H1 (cell line): ENCODE data around the gene RPS27. TPM values are rescaled to one million over a fixed set of nuclear protein-coding genes. Genes with fewer than 3 reads are reported as not detected.

Source experiments
- CTCF ChIA-PET: fragments of 300-600 bp; sonication (Branson Sonifier 250); formaldehyde crosslinking; loops from one replicate; lab custom pipeline; 2021; ENCODE audit not compliant: partially characterized antibody; lab: Charles Lee
- POLR2A ChIA-PET: fragments of 300-600 bp; sonication (Branson Sonifier 250); formaldehyde crosslinking; loops from one replicate; lab custom pipeline; 2021; ENCODE audit warnings: inconsistent platforms; ENCODE audit not compliant: partially characterized antibody; lab: Charles Lee
- DNase-seq, 2 experiments: peaks; one replicate each; pipeline versions ENCODE4 v3.0.0 to v3.0.0-alpha.2; 2010 to 2022; ENCODE audit warnings: low spot score in 2 of 2, low read depth in 1 of 2, mixed read lengths in 1 of 2
- FAIRE-seq: peaks from 2 replicates; lab custom pipeline; 2011; peaks lifted over from hg19 to GRCh38; lab: Jason Lieb, UNC
- H2AFZ ChIP-seq: 2 replicates; pipeline ENCODE4 v1.8.1; 2012; ENCODE audit warnings: low read length, inconsistent platforms
- H2AK5ac ChIP-seq: 2 replicates; pipeline ENCODE4 v1.6.1; 2013; ENCODE audit warnings: low read depth, low read length
- H2BK120ac ChIP-seq: replicated peaks from 2 replicates; pipeline ENCODE3; 2013; ENCODE audit warnings: low read depth, low read length, inconsistent platforms
- H2BK12ac ChIP-seq: 2 replicates; pipeline ENCODE4 v1.6.1; 2013; ENCODE audit warnings: low read depth, low read length
- H2BK15ac ChIP-seq: 2 replicates; pipeline ENCODE4 v1.6.1; 2013; ENCODE audit warnings: low read length
- H2BK20ac ChIP-seq: 2 replicates; pipeline ENCODE4 v1.6.1; 2013; ENCODE audit warnings: low read length
- H2BK5ac ChIP-seq: 2 replicates; pipeline ENCODE4 v1.6.1; 2013; ENCODE audit warnings: low read depth, low read length
- H3K14ac ChIP-seq: 2 replicates; pipeline ENCODE4 v1.6.1; 2013; ENCODE audit warnings: inconsistent platforms; ENCODE audit not compliant: insufficient read length
- H3K18ac ChIP-seq: 2 replicates; pipeline ENCODE4 v1.6.1; 2013; ENCODE audit warnings: low read length; ENCODE audit errors: extremely low read depth
- H3K23ac ChIP-seq: 2 replicates; pipeline ENCODE4 v1.6.1; 2013; ENCODE audit warnings: inconsistent platforms; ENCODE audit not compliant: insufficient read length
- H3K23me2 ChIP-seq: 2 replicates; pipeline ENCODE4 v1.6.1; 2013; ENCODE audit warnings: low read depth, low read length
- H3K27ac ChIP-seq: 2 replicates; pipeline ENCODE4 v1.6.1; 2011; ENCODE audit warnings: low read depth, low read length, inconsistent platforms
- H3K27me3 ChIP-seq, 4 experiments: replicated peaks in 1 of 4; 1 replicate in 1 of 4; 2 replicates in 3 of 4; pipeline versions ENCODE4 v1.6.1 to v1.8.1; 2011 to 2013; ENCODE audit warnings: low read length in 3 of 4, mild to moderate bottlenecking in 3 of 4, inconsistent platforms in 2 of 4, mixed read lengths in 2 of 4, moderate library complexity in 1 of 4; ENCODE audit not compliant: control insufficient read depth in 3 of 4, insufficient read depth in 3 of 4; ENCODE audit errors: extremely low read depth in 1 of 4
- H3K36me3 ChIP-seq, 4 experiments: 2 replicates each; pipeline versions ENCODE4 v1.6.1 to v1.8.1; 2011 to 2013; ENCODE audit warnings: mild to moderate bottlenecking in 4 of 4, low read length in 3 of 4, moderate library complexity in 2 of 4, control low read depth in 1 of 4, inconsistent platforms in 1 of 4; ENCODE audit not compliant: insufficient read depth in 4 of 4, control insufficient read depth in 2 of 4
- H3K4ac ChIP-seq: replicated peaks from 2 replicates; pipeline ENCODE3; 2013; ENCODE audit warnings: low read length, low read depth, mixed read lengths, inconsistent platforms; ENCODE audit not compliant: insufficient read length
- H3K4me1 ChIP-seq, 4 experiments: replicated peaks in 1 of 4; 1 replicate in 1 of 4; 2 replicates in 3 of 4; pipeline versions ENCODE4 v1.6.1 to v1.8.1; 2011 to 2013; ENCODE audit warnings: low read length in 3 of 4, inconsistent platforms in 2 of 4, mixed read lengths in 1 of 4; ENCODE audit not compliant: insufficient read depth in 4 of 4, control insufficient read depth in 3 of 4
- H3K4me2 ChIP-seq, 2 experiments: 2 replicates each; pipeline versions ENCODE4 v1.6.1 to v1.8.1; 2011 to 2013; ENCODE audit warnings: low read depth in 2 of 2, low read length in 2 of 2, control low read depth in 1 of 2, inconsistent platforms in 1 of 2, mild to moderate bottlenecking in 1 of 2; ENCODE audit not compliant: insufficient read depth in 1 of 2
- H3K4me3 ChIP-seq, 4 experiments: fragments of 200-600, 300-600 bp in 1 of 4; sonication (generic), shearing (Covaris generic), sonication (Bioruptor Twin) in 1 of 4; 2 replicates each; pipeline versions ENCODE4 v1.5.1 to v1.8.1; 2011 to 2016; ENCODE audit warnings: low read length in 4 of 4, low read depth in 3 of 4, control low read depth in 2 of 4, inconsistent platforms in 2 of 4, mild to moderate bottlenecking in 2 of 4, mixed read lengths in 1 of 4, moderate library complexity in 1 of 4; ENCODE audit not compliant: insufficient read depth in 2 of 4; ENCODE audit errors: extremely low read depth in 1 of 4
- H3K56ac ChIP-seq: replicated peaks from 2 replicates; pipeline ENCODE3; 2013; ENCODE audit warnings: low read depth, mild to moderate bottlenecking, mixed read lengths, low read length, inconsistent platforms; ENCODE audit not compliant: insufficient read length
- H3K79me1 ChIP-seq: 2 replicates; pipeline ENCODE4 v1.6.1; 2013; ENCODE audit warnings: low read depth, low read length, control low read depth
- H3K79me2 ChIP-seq, 2 experiments: 2 replicates each; pipeline versions ENCODE4 v1.6.1 to v1.8.1; 2012 to 2013; ENCODE audit warnings: low read length in 2 of 2, mild to moderate bottlenecking in 2 of 2, inconsistent platforms in 1 of 2; ENCODE audit not compliant: insufficient read depth in 2 of 2, control insufficient read depth in 1 of 2
- H3K9ac ChIP-seq, 4 experiments: replicated peaks in 1 of 4; 1 replicate in 1 of 4; 2 replicates in 3 of 4; pipeline versions ENCODE4 v1.6.1 to v1.8.1; 2011 to 2013; ENCODE audit warnings: low read depth in 3 of 4, low read length in 3 of 4, control low read depth in 2 of 4, mild to moderate bottlenecking in 2 of 4, moderate library complexity in 2 of 4, inconsistent platforms in 1 of 4; ENCODE audit errors: extremely low read depth in 1 of 4
- H3K9me3 ChIP-seq, 2 experiments: 2 replicates each; pipeline versions ENCODE4 v1.6.1 to v1.8.1; 2012 to 2013; ENCODE audit warnings: mild to moderate bottlenecking in 2 of 2, moderate library complexity in 2 of 2, control low read depth in 1 of 2, inconsistent platforms in 1 of 2, low read depth in 1 of 2, low read length in 1 of 2, mixed read lengths in 1 of 2; ENCODE audit not compliant: insufficient read depth in 2 of 2
- H4K20me1 ChIP-seq, 2 experiments: replicated peaks in 1 of 2; 2 replicates each; pipeline versions ENCODE3 to v1.8.1; 2011 to 2013; ENCODE audit warnings: inconsistent platforms in 2 of 2, low read length in 2 of 2, mild to moderate bottlenecking in 1 of 2; ENCODE audit not compliant: insufficient read depth in 2 of 2, control insufficient read depth in 1 of 2
- H4K5ac ChIP-seq: 2 replicates; pipeline ENCODE4 v1.6.1; 2013; ENCODE audit warnings: low read length, low read depth, mixed read lengths, inconsistent platforms; ENCODE audit not compliant: insufficient read length
- H4K8ac ChIP-seq: 2 replicates; pipeline ENCODE4 v1.8.0; 2013; ENCODE audit warnings: mild to moderate bottlenecking, moderate library complexity, low read length, inconsistent platforms; ENCODE audit not compliant: insufficient read depth; ENCODE audit errors: extremely low read depth
- H4K91ac ChIP-seq: replicated peaks from 2 replicates; pipeline ENCODE3; 2013; ENCODE audit warnings: low read length, mixed read lengths, inconsistent platforms; ENCODE audit not compliant: insufficient read length
- CREB1 ChIP-seq: IDR thresholded peaks from 2 replicates; pipeline ENCODE4 v1.6.1; 2012; ENCODE audit warnings: inconsistent platforms
- POLR2A ChIP-seq, 2 experiments: IDR thresholded peaks; 1 replicate in 1 of 2; 2 replicates in 1 of 2; pipeline ENCODE4 v1.6.1; 2011; ENCODE audit warnings: low read depth in 2 of 2, low read length in 2 of 2, mild to moderate bottlenecking in 2 of 2; ENCODE audit errors: control extremely low read depth in 1 of 2
- WGBS, 2 experiments: shearing (Covaris generic) in 1 of 2; methylation state at CpG; one replicate each; pipeline versions ENCODE4 v1.1.6 to v1.1.7; 2013 to 2015; ENCODE audit warnings: low lambda C conversion rate in 2 of 2, mixed read lengths in 2 of 2, inconsistent platforms in 1 of 2, low coverage in 1 of 2, missing lambda C conversion rate in 1 of 2; ENCODE audit not compliant: insufficient replicate concordance in 2 of 2, insufficient coverage in 1 of 2, insufficient read length in 1 of 2; ENCODE audit errors: extremely low coverage in 1 of 2, missing lambda C conversion rate in 1 of 2; 5-methylcytosine and 5-hydroxymethylcytosine counted together
- polyA plus RNA-seq, 7 experiments: library from polyadenylated mRNA; depleted of rRNA in 3 of 7; stranded (reverse) in 5 of 7; unstranded in 2 of 7; fragments of >200 nt in 5 of 7; fragments of 200-250 nt in 2 of 7; gene quantifications; 1 replicate in 5 of 7; 2 replicates in 1 of 7; 4 replicates in 1 of 7; pipeline versions ENCODE4 v1.2.1 to v1.2.3, GENCODE V29; 2011 to 2013; ENCODE audit warnings: missing spikeins in 2 of 7, mixed read lengths in 2 of 7
- total RNA-seq: library from RNA; stranded (reverse); fragmentation: NEBNext Ultra II Directional; extraction: Animal tissue kit (Norgen Biotek cat#: 25700); gene quantifications from 2 replicates; pipeline ENCODE4 v1.2.1, GENCODE V29; 2021

Gene RPS27
- total and polyA plus RNA-seq, 2 of the 8 experiments (the other 6 are each of a cell fraction or from before 2014, with no cell fraction given), result 1,810 to 3,155 TPM

GRCh38 chr1:153956997-153957715 is 33.4 kb upstream of the RPS27 start:
- ChIA-PET POLR2A (interaction anchor here (0.6 to 15.7 kb wide), 11 partner anchors 10 to 181 kb away, joined by 3 to 454 read pairs (median 7); partner anchors contain the start of genes CREB3L4, DENND4B, GATAD2B and JTB), CTCF (interaction anchor here (0.6 to 6.4 kb wide), 7 partner anchors 9 to 316 kb away, joined by 3 to 31 read pairs (median 3); partner anchors contain the start of genes DENND4B and RAB13)
- Histone ChIP-seq H3K27ac (peak overlapping the region; percentile 77), H2BK15ac (0 out of 2 replicates have a peak overlapping the region, but pooled peaks have one; percentile 16), H2BK20ac (no peak overlapping the region), H2AFZ (0 out of 2 replicates have a peak overlapping the region, but pooled peaks have one; percentile 4), H2BK12ac (0 out of 2 replicates have a peak overlapping the region, but pooled peaks have one; percentile 60), H2AK5ac (no peak overlapping the region), H4K8ac (peak overlapping the region; percentile 47), H3K23me2 (peaks cover 15% of the 10 kb centered on the region), H3K4me2 (peak overlapping the region; percentile 81 to 89), H2BK5ac (peak overlapping the region; percentile 96), H3K36me3 (peaks cover 16 to 32% (median 25%) of the 10 kb centered on the region in 4 experiments), H3K9ac (peak overlapping the region in 3 of 4 experiments; percentile 71 to 85 (median 83); a peak in 6 of 7 replicates), H3K18ac (peak overlapping the region; percentile 92; the same call in 1 of the 2 replicates), H3K9me3 (no peaks in the 10 kb centered on the region), H3K56ac (no peak overlapping the region), H3K14ac (no peak overlapping the region), H4K5ac (no peak overlapping the region), H4K91ac (no peak overlapping the region), H3K79me2 (peaks cover 30 to 62% of the 10 kb centered on the region in 2 experiments), H2BK120ac (no peak overlapping the region), H3K4ac (no peak overlapping the region), H3K4me3 (peak overlapping the region; percentile 82 to 98 (median 88)), H3K27me3 (no peaks in the 10 kb centered on the region), H3K23ac (no peak overlapping the region), H3K4me1 (peaks cover 3 to 20% (median 12%) of the 10 kb centered on the region in 4 experiments), H3K79me1 (peaks cover 34% of the 10 kb centered on the region), H4K20me1 (peaks cover 9 to 16% of the 10 kb centered on the region in 2 experiments)
- WGBS, 2 experiments, result 37% methylated on average over 6 of the region's 6 CpGs; no CpG with 5 or more reads in 1 of the 2 experiments
- TF ChIP-seq CREB1 (no peak), POLR2A (IDR thresholded peaks at IDR 0.05; ENCODE audit: control extremely low read depth in 1 of 2, low read depth in 2 of 2, low read length in 2 of 2) (peak in 1 of 2 experiments; percentile 71; a peak in 1 of 3 replicates)
- DNase-seq (no peak), FAIRE-seq (no peak)
